Ramos (cell line): Measurements from ENCODE around the gene SPRR1A.

Source experiments
- in situ Hi-C: fragments of 300-500 bp; cut with MboI; formaldehyde crosslinking; loops from one replicate; pipeline ENCODE4 v1.14.3; 2022; ENCODE audit warnings: low sequenced_read_pairs; ENCODE audit not compliant: unreplicated experiment

Gene SPRR1A

GRCh38 chr1:152983743-152984142 is at the start of gene SPRR1A:
Gene SPRR1A (plus strand): TSS chr1:152984081. CDS start chr1:152985231, 1,150 bp downstream.
- in situ Hi-C loops, result no loop called here

- in situ Hi-C loops, result no loop called here
Measured at GRCh38 chr1:152940614-152941013, 43.3 kb upstream of the SPRR1A start.

- in situ Hi-C loops, result no loop called here
Measured at GRCh38 chr1:152941037-152941711, 42.7 kb upstream of the SPRR1A start.

GRCh38 chr1:152942161-152942560 is 41.7 kb upstream of the SPRR1A start:
- in situ Hi-C loops, result no loop called here

- in situ Hi-C loops, result no loop called here
Measured at GRCh38 chr1:152946248-152946647, 37.6 kb upstream of the SPRR1A start.

GRCh38 chr1:152946651-152947256 is 37.1 kb upstream of the SPRR1A start, which contains the start of gene SPRR5:
Gene SPRR5 (plus strand): TSS chr1:152947206. CDS start chr1:152948555, 1,349 bp downstream.
- in situ Hi-C loops, result no loop called here

- in situ Hi-C loops, result no loop called here
Measured at GRCh38 chr1:152951711-152952110, 32.2 kb upstream of the SPRR1A start.

- in situ Hi-C loops, result no loop called here
Measured at GRCh38 chr1:152953761-152954160, 30.1 kb upstream of the SPRR1A start.

GRCh38 chr1:152954436-152954835 is 29.4 kb upstream of the SPRR1A start:
- in situ Hi-C loops, result no loop called here

GRCh38 chr1:152957561-152957960 is 26.3 kb upstream of the SPRR1A start:
- in situ Hi-C loops, result no loop called here

GRCh38 chr1:152959273-152959672 is 24.6 kb upstream of the SPRR1A start:
- in situ Hi-C loops, result no loop called here

- in situ Hi-C loops, result no loop called here
Measured at GRCh38 chr1:152959801-152960451, 24.0 kb upstream of the SPRR1A start.

GRCh38 chr1:152960452-152961044 is 23.3 kb upstream of the SPRR1A start:
- in situ Hi-C loops, result no loop called here

GRCh38 chr1:152961226-152961891 is 22.5 kb upstream of the SPRR1A start:
- in situ Hi-C loops, result no loop called here

GRCh38 chr1:152962876-152963415 is 20.9 kb upstream of the SPRR1A start:
- in situ Hi-C loops, result no loop called here

- in situ Hi-C loops, result no loop called here
Measured at GRCh38 chr1:152964536-152964935, 19.3 kb upstream of the SPRR1A start.

GRCh38 chr1:152965853-152966252 is 18.0 kb upstream of the SPRR1A start:
- in situ Hi-C loops, result no loop called here

- in situ Hi-C loops, result no loop called here
Measured at GRCh38 chr1:152967201-152967600, 16.7 kb upstream of the SPRR1A start.

GRCh38 chr1:152968248-152968647 is 15.6 kb upstream of the SPRR1A start:
- in situ Hi-C loops, result no loop called here

GRCh38 chr1:152969036-152969435 is 14.8 kb upstream of the SPRR1A start:
- in situ Hi-C loops, result no loop called here
